Activated effector memory CD4-positive, alpha-beta T cell treated with Interleukin-2 at 50 U/mL for 16 hours (primary cell): ENCODE measurements around the gene TFRC.
"Not testable (repeated sequence)": the region's sequence is repeated elsewhere in the genome, so short reads cannot be mapped to it uniquely, and the experiment has no call there.

Source experiments
- DNase-seq: peaks from one replicate; pipeline ENCODE4 v3.0.0-alpha.2; 2020

The TFRC gene

GRCh38 chr3:196002721-196003120 lies 79.2 kb downstream of the TFRC start:
- not testable (repeated sequence) for DNase-seq

DNA sequence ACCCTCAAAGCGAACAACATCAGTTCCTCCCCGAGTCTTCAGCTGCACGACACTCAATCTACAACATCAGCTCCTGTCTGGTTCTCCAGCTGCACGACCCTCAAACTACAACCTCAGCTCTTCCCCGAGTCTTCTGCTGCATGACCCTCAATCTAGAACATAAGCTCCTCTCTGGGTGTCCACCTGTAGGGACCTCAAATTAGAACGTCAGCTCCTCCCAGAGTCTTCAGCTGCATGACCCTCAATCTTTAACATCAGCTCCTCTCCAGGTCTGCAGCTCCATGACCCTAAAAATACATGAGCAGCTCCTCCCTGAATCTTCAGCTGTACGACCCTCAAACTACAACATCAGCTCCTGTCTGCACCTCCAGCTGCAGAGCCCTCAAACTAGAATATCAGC lies 80.7 kb downstream of the TFRC start:
- not testable (repeated sequence) for DNase-seq

- not testable (repeated sequence) for DNase-seq
Observed at GRCh38 chr3:196000360-196000950, 81.4 kb downstream of the TFRC start.

DNA sequence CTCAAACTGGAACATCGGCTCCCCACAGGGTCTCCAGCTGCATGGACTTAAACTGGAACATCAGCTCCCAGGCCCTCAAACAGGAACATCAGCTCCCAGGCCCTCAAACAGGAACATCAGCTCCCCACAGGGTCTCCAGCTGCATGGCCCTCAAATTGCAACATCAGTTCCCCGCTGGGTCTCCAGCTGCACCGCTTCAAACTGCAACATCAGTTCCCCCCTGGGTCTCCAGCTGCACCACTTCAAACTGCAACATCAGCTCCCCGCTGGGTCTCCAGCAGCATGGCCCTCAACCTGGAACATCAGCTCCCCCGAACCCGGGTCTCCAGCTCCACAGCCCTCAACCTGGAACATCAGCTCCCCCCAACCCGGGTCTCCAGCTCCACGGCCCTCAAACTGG lies 82.0 kb downstream of the TFRC start:
- no peak for DNase-seq
